Suprapubic skin (tissue), 4 donors: ENCODE results near the gene GRIN1.

Experiments
- CTCF ChIP-seq, 2 donors: fragments of 200-600 bp in 1 of 2; fragments of 450-650 bp in 1 of 2; sonication (generic) in 1 of 2; IDR thresholded peaks; one replicate each; pipeline ENCODE4 v1.5.1; 2016 to 2019; ENCODE audit warnings: antibody characterized with exemption in 2 of 2, mild to moderate bottlenecking in 1 of 2, moderate library complexity in 1 of 2
- POLR2A ChIP-seq, 2 donors: fragments of 450-650 bp; IDR thresholded peaks; one replicate each; pipeline ENCODE4 v1.6.1; 2017; ENCODE audit warnings: antibody characterized with exemption in 2 of 2, mild to moderate bottlenecking in 2 of 2, moderate library complexity in 2 of 2
- POLR2AphosphoS5 ChIP-seq, 3 donors: sonication (generic); formaldehyde crosslinking; IDR thresholded peaks; one replicate each; pipeline ENCODE4 v1.6.1; 2017; ENCODE audit warnings: antibody characterized with exemption in 3 of 3

GRCh38 chr9:137136881-137137607 is 1.9 kb upstream of the GRIN1 start:
- no peak for TF ChIP-seq POLR2A (IDR thresholded peaks at IDR 0.05)
- no peak for TF ChIP-seq POLR2AphosphoS5 (IDR thresholded peaks at IDR 0.05)
- no peak for TF ChIP-seq CTCF (IDR thresholded peaks at IDR 0.05)
